Mesenchymal stem cell (in vitro differentiated cells and primary cell): ENCODE data around the gene RHNO1.

ENCODE experiments used
- DNase-seq: peaks from one replicate; pipeline ENCODE4 v3.0.0-alpha.2; 2013
- H2AFZ ChIP-seq: one replicate; pipeline ENCODE4 v1.6.1; 2013; ENCODE audit warnings: low read depth, mild to moderate bottlenecking, control low read depth, inconsistent platforms, low read length, moderate library complexity
- H2AK5ac ChIP-seq: 2 replicates; pipeline ENCODE4 v1.6.1; 2013; ENCODE audit warnings: low read length, moderate library complexity, mild to moderate bottlenecking, inconsistent platforms; ENCODE audit not compliant: severe bottlenecking
- H2BK120ac ChIP-seq: one replicate; pipeline ENCODE4 v1.6.1; 2013; ENCODE audit warnings: low read depth, mild to moderate bottlenecking, inconsistent platforms, low read length, moderate library complexity
- H2BK12ac ChIP-seq, 2 experiments: one replicate each; pipeline ENCODE4 v1.6.1; 2013; ENCODE audit warnings: inconsistent platforms in 2 of 2, low read length in 2 of 2, mild to moderate bottlenecking in 2 of 2, moderate library complexity in 2 of 2, control low read depth in 1 of 2
- H2BK15ac ChIP-seq: one replicate; pipeline ENCODE4 v1.6.1; 2013; ENCODE audit warnings: mild to moderate bottlenecking, low read depth, inconsistent platforms; ENCODE audit not compliant: poor library complexity, severe bottlenecking
- H2BK5ac ChIP-seq: 2 replicates; pipeline ENCODE4 v1.6.1; 2013; ENCODE audit warnings: low read depth, mild to moderate bottlenecking, low read length, control low read depth, inconsistent platforms; ENCODE audit not compliant: poor library complexity, severe bottlenecking
- H3K14ac ChIP-seq, 2 experiments: one replicate each; pipeline ENCODE4 v1.6.1; 2013; ENCODE audit warnings: inconsistent platforms in 2 of 2, low read length in 2 of 2, control low read depth in 1 of 2, mild to moderate bottlenecking in 1 of 2, moderate library complexity in 1 of 2
- H3K18ac ChIP-seq, 2 experiments: one replicate each; pipeline ENCODE4 v1.6.1; 2013; ENCODE audit warnings: inconsistent platforms in 2 of 2, low read length in 2 of 2, control low read depth in 1 of 2, low read depth in 1 of 2, mild to moderate bottlenecking in 1 of 2
- H3K23ac ChIP-seq, 2 experiments: one replicate each; pipeline ENCODE4 v1.6.1; 2013; ENCODE audit warnings: inconsistent platforms in 2 of 2, low read length in 2 of 2, mild to moderate bottlenecking in 2 of 2, moderate library complexity in 2 of 2, control low read depth in 1 of 2
- H3K27ac ChIP-seq: 2 replicates; pipeline ENCODE4 v1.5.1; 2013; ENCODE audit warnings: mild to moderate bottlenecking, moderate library complexity, low read length, control low read depth, inconsistent platforms; ENCODE audit not compliant: poor library complexity, severe bottlenecking
- H3K27me3 ChIP-seq, 2 experiments: 2 replicates each; pipeline versions ENCODE4 v1.6.1 to v1.7.0; 2013; ENCODE audit warnings: low read length in 2 of 2, mild to moderate bottlenecking in 2 of 2, moderate library complexity in 2 of 2, control low read depth in 1 of 2, inconsistent platforms in 1 of 2; ENCODE audit not compliant: control insufficient read depth in 1 of 2, insufficient read depth in 1 of 2
- H3K36me3 ChIP-seq, 2 experiments: 2 replicates each; pipeline versions ENCODE4 v1.6.1 to v1.7.0; 2013; ENCODE audit warnings: low read length in 2 of 2, control low read depth in 1 of 2, inconsistent platforms in 1 of 2, low read depth in 1 of 2, mild to moderate bottlenecking in 1 of 2; ENCODE audit not compliant: insufficient read depth in 2 of 2, control insufficient read depth in 1 of 2
- H3K4ac ChIP-seq, 2 experiments: one replicate each; pipeline ENCODE4 v1.6.1; 2013; ENCODE audit warnings: inconsistent platforms in 2 of 2, low read length in 2 of 2, mild to moderate bottlenecking in 2 of 2, moderate library complexity in 2 of 2, control low read depth in 1 of 2, low read depth in 1 of 2
- H3K4me1 ChIP-seq: 2 replicates; pipeline ENCODE4 v1.6.1; 2013; ENCODE audit warnings: low read depth, low read length, control low read depth; ENCODE audit not compliant: control insufficient read depth, insufficient read depth
- H3K4me2 ChIP-seq: 2 replicates; pipeline ENCODE4 v1.6.1; 2013; ENCODE audit warnings: low read length, mild to moderate bottlenecking, inconsistent platforms; ENCODE audit not compliant: poor library complexity, severe bottlenecking
- H3K4me3 ChIP-seq, 2 experiments: 2 replicates each; pipeline versions ENCODE4 v1.5.1 to v1.7.0; 2013; ENCODE audit warnings: low read length in 2 of 2, mild to moderate bottlenecking in 2 of 2, control low read depth in 1 of 2, low read depth in 1 of 2; ENCODE audit not compliant: insufficient read depth in 1 of 2
- H3K79me1 ChIP-seq: replicated peaks from 2 replicates; pipeline ENCODE4 v1.6.1; 2013; ENCODE audit warnings: mild to moderate bottlenecking, control low read depth, low read length, inconsistent platforms; ENCODE audit not compliant: poor library complexity, severe bottlenecking
- H3K9ac ChIP-seq: 2 replicates; pipeline ENCODE4 v1.7.0; 2013; ENCODE audit warnings: mild to moderate bottlenecking, low read length, moderate library complexity
- H3K9me3 ChIP-seq: 2 replicates; pipeline ENCODE4 v1.7.0; 2013; ENCODE audit warnings: mild to moderate bottlenecking, low read length; ENCODE audit not compliant: control insufficient read depth
- H4K8ac ChIP-seq: one replicate; pipeline ENCODE4 v1.6.1; 2013; ENCODE audit warnings: inconsistent platforms, mild to moderate bottlenecking, low read length, moderate library complexity
- H4K91ac ChIP-seq: one replicate; pipeline ENCODE4 v1.6.1; 2013; ENCODE audit warnings: mild to moderate bottlenecking, low read length, inconsistent platforms
- WGBS: methylation state at CpG from one replicate; pipeline ENCODE4 v1.1.7; 2013; ENCODE audit warnings: mixed read lengths; 5-methylcytosine and 5-hydroxymethylcytosine counted together

Gene RHNO1

DNA sequence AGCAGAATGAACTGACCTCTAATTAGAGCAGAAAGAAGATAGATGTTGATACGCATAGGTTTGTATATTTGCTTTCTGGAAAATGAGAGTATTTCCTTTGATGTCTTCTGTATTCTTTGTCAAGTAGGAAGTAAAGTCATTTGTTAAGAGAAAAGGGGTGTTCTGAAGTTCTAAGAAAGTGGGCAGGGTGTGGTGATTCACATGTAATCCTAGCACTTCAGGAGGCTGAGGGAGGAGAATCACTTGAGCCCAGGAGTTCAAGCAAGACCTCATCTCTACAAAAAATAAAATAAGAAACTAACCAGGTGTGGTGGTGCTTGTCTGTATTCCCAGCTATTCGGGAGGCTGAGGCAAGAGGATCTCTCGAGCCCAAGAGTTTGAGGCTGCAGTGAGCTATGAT lies 2.8 kb downstream of the RHNO1 start:
- Histone ChIP-seq H3K23ac (no peak overlapping the region), H2BK12ac (no peak overlapping the region)
- WGBS = 100% methylated on average over 3 of the region's 3 CpGs

DNA sequence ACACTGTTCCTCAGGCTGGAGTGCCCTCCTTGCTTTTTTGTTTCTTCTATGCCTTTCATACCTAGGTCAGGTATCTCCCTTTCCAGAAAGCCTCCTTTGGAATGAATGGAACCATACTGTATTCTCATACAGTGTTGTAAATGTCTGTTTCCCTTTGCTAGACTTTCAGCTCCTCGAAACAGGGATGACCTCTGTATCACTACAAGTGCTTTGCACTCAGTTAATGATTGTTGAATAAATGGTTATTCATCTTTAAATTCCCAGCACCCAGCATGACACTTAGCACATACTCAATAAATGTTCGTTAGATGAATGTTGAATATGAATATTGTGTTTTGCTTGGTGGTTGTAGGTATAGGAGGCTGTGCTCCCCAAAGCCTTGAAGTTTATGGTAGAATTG lies 7.8 kb downstream of the RHNO1 start:
- H2BK15ac ChIP-seq = no peak overlapping the region

More for the DNA sequence above, 2.8 kb downstream of the RHNO1 start:
- Histone ChIP-seq H3K4ac (no peak overlapping the region), H2AK5ac (no peak overlapping the region), H4K91ac (no peak overlapping the region), H2BK5ac (no peak overlapping the region), H2BK120ac (no peak overlapping the region), H3K4me2 (no peak overlapping the region), H4K8ac (no peak overlapping the region), H3K9me3 (no peaks in the 10 kb centered on the region), H3K9ac (peak overlapping the region; percentile 0), H3K36me3 (peaks cover 0 to 8% of the 10 kb centered on the region in 2 experiments), H2BK15ac (no peak overlapping the region), H3K4me1 (peaks cover 10% of the 10 kb centered on the region), H3K14ac (no peak overlapping the region), H3K79me1 (peaks cover 19% of the 10 kb centered on the region), H3K27me3 (no peaks in the 10 kb centered on the region), H3K18ac (no peak overlapping the region), H3K27ac (no peak overlapping the region), H3K4me3 (no peak overlapping the region), H2AFZ (no peak overlapping the region)
- no peak for DNase-seq

DNA sequence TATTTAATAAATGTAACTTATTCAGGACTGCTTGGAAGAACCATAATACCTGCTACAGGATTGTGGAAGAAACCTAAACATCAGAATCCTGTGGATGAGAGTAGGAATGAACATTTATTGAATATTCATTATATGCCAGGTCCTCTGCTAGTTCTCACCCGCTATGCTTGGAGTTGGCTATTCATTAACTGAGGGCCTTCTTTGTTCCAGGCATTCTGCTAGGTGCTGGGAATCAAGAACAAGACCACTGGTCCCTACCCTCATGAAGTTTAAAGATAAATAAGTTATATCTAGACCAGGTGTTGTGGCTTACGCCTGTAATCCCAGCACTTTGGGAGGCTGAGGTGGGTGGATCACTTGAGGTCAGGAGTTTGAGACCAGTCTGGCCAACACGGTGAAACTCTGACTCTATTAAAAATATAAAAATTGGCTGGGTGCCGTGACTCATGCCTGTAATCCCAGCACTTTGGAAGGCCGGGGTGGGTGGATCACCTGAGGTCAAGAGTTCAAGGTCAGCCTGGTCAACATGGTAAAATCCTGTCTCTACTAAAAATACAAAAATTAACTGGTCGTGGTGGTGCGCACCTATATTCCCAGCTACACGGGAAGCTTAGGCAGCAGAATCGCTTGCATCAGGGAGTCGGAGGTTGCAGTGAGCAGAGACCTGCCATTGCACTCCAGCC lies 9.9 kb downstream of the RHNO1 start:
- no peak overlapping the region for H3K27ac ChIP-seq
- no peak overlapping the region for H2BK12ac ChIP-seq
- no peaks in the 10 kb centered on the region for H3K9me3 ChIP-seq
- peaks cover 22% of the 10 kb centered on the region for H3K79me1 ChIP-seq
- no peak overlapping the region for H3K4ac ChIP-seq
- H4K91ac ChIP-seq = no peak overlapping the region
- no peak overlapping the region for H2BK120ac ChIP-seq
- H3K4me1 ChIP-seq = peaks cover 9% of the 10 kb centered on the region
- WGBS = 95% methylated on average over 10 of the region's 10 CpGs
- H3K4me2 ChIP-seq = no peak overlapping the region
- H3K9ac ChIP-seq = no peak overlapping the region
- no peak overlapping the region for H2AK5ac ChIP-seq
- peaks cover 0 to 34% of the 10 kb centered on the region in 2 experiments for H3K36me3 ChIP-seq
- H2AFZ ChIP-seq = no peak overlapping the region
- no peak overlapping the region for H2BK15ac ChIP-seq
- DNase-seq = no peak
- H3K4me3 ChIP-seq = no peak overlapping the region
- no peak overlapping the region for H3K18ac ChIP-seq
- no peak overlapping the region for H3K14ac ChIP-seq
- H4K8ac ChIP-seq = no peak overlapping the region
- no peaks in the 10 kb centered on the region for H3K27me3 ChIP-seq
- H3K23ac ChIP-seq = no peak overlapping the region
- H2BK5ac ChIP-seq = no peak overlapping the region

More for the DNA sequence above, 7.8 kb downstream of the RHNO1 start:
- Histone ChIP-seq H2AFZ (no peak overlapping the region), H3K4ac (no peak overlapping the region), H3K27ac (peak overlapping the region; percentile 10), H3K4me1 (peaks cover 3% of the 10 kb centered on the region), H4K8ac (no peak overlapping the region), H3K36me3 (peaks cover 0 to 35% of the 10 kb centered on the region in 2 experiments), H3K18ac (no peak overlapping the region), H2BK5ac (no peak overlapping the region), H3K14ac (no peak overlapping the region), H2BK120ac (no peak overlapping the region), H3K79me1 (peaks cover 23% of the 10 kb centered on the region), H3K9me3 (no peaks in the 10 kb centered on the region), H2AK5ac (no peak overlapping the region), H3K9ac (no peak overlapping the region), H3K4me2 (no peak overlapping the region), H3K23ac (no peak overlapping the region), H3K4me3 (no peak overlapping the region), H2BK12ac (no peak overlapping the region), H3K27me3 (no peaks in the 10 kb centered on the region), H4K91ac (no peak overlapping the region)
- DNase-seq = no peak
- 87% methylated on average over 1 of the region's 2 CpGs for WGBS

DNA sequence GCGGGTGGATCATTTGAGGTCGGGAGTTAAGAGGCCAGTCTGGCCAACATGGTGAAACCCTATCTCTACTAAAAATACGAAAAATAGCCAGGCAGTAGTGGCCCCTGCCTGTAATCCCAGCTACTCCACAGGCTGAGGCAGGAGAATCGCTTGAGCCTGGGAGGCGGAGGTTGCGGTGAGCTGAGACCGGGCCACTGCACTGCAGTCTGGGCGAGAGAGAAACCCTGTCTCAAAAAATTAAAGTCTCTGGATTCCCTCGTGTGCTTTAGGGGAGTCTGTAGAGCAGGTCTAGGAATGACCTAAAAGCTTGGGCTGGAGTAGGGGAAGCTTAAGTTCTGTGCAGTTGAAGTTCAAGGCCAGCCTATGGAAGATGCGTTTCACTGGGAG lies 13.0 kb downstream of the RHNO1 start:
- Histone ChIP-seq H2BK15ac (peak overlapping the region; percentile 12), H2AK5ac (no peak overlapping the region), H3K27me3 (no peaks in the 10 kb centered on the region), H2AFZ (peak overlapping the region; percentile 48), H3K18ac (peak overlapping the region; percentile 77 to 86), H3K23ac (no peak overlapping the region), H3K4ac (peak overlapping the region; percentile 16 to 42), H2BK120ac (no peak overlapping the region), H3K14ac (peak overlapping the region in 1 of 2 experiments; percentile 72), H3K4me1 (peaks cover 12% of the 10 kb centered on the region), H3K36me3 (peaks cover 0 to 30% of the 10 kb centered on the region in 2 experiments), H4K8ac (peak overlapping the region; percentile 93), H3K27ac (no peak overlapping the region), H2BK12ac (peak overlapping the region in 1 of 2 experiments; percentile 7), H3K4me3 (peak overlapping the region in 1 of 2 experiments; percentile 95), H4K91ac (peak overlapping the region; percentile 82), H3K9me3 (no peaks in the 10 kb centered on the region), H3K79me1 (peaks cover 15% of the 10 kb centered on the region), H2BK5ac (no peak overlapping the region), H3K4me2 (peak overlapping the region; percentile 73), H3K9ac (peak overlapping the region; percentile 99)
- 73% methylated on average over 10 of the region's 10 CpGs for WGBS
- no peak for DNase-seq
